AG04450 (cell line): Measurements from ENCODE around the gene ESRP2. TPM values are rescaled to one million over a fixed set of nuclear protein-coding genes. Genes with fewer than 3 reads are reported as not detected.

Source experiments
- CTCF ChIA-PET: fragments of 300-600, 350-600 bp; formaldehyde crosslinking; extraction: SDS; loops from one replicate; lab custom pipeline; 2022; ENCODE audit warnings: antibody characterized with exemption, inconsistent platforms; lab: Charles Lee
- POLR2A ChIA-PET: fragments of 350-600 bp; formaldehyde crosslinking; extraction: SDS; loops from one replicate; lab custom pipeline; 2021; ENCODE audit warnings: antibody characterized with exemption, inconsistent platforms; lab: Yijun Ruan, JAX
- DNase-seq: peaks from one replicate; pipeline ENCODE4 v3.0.0-alpha.2; 2011; ENCODE audit warnings: low read depth, low spot score
- H3K27ac ChIP-seq: one replicate; pipeline ENCODE4 v1.5.1; 2012; ENCODE audit warnings: low read depth, low read length, control low read depth
- H3K27me3 ChIP-seq: one replicate; pipeline ENCODE4 v1.6.0; 2012; ENCODE audit warnings: low read length; ENCODE audit not compliant: control insufficient read depth, insufficient read depth
- H3K4me3 ChIP-seq: 2 replicates; pipeline ENCODE4 v1.5.1; 2011; ENCODE audit warnings: mild to moderate bottlenecking, low read depth, low read length, control low read depth
- H3K9me3 ChIP-seq: 2 replicates; pipeline ENCODE4 v1.5.1; 2012; ENCODE audit warnings: low read length; ENCODE audit not compliant: control insufficient read depth, insufficient read depth
- CTCF ChIP-seq: IDR thresholded peaks from 2 replicates; pipeline ENCODE4 v1.5.1; 2011; ENCODE audit warnings: low read depth, low read length, control low read depth, inconsistent platforms
- polyA plus RNA-seq: library from polyadenylated mRNA; depleted of rRNA; stranded (reverse); fragments of >200 nt; gene quantifications from 2 replicates; pipeline ENCODE4 v1.2.3, GENCODE V29; 2011

Gene ESRP2
- polyA plus RNA-seq, 1 experiment, result 0.01 TPM

- Histone ChIP-seq H3K27ac (peak overlapping the region; percentile 21), H3K9me3 (no peaks in the 10 kb centered on the region), H3K27me3 (no peaks in the 10 kb centered on the region), H3K4me3 (no peak overlapping the region)
- DNase-seq, result no peak
- TF ChIP-seq CTCF, result no peak
- ChIA-PET CTCF (interaction anchor here (1.9 kb wide), 1 partner anchor 12 kb away, joined by 12 read pairs; the partner anchor contains the start of gene SLC7A6), POLR2A (no interaction called here)
These were observed 39.8 kb upstream of the ESRP2 start for GRCh38 chr16:68275611-68276191.

- H3K27ac ChIP-seq, result no peak overlapping the region
- no peak for TF ChIP-seq CTCF
- no peaks in the 10 kb centered on the region for H3K9me3 ChIP-seq
- no peak for DNase-seq
- POLR2A ChIA-PET, result interaction anchor here (0.6 to 0.7 kb wide), 2 partner anchors 47 to 102 kb away, joined by 5 to 12 read pairs; no protein-coding TSS in a partner anchor
- CTCF ChIA-PET, result interaction anchor here (1.9 kb wide), 1 partner anchor 11 kb away, joined by 12 read pairs; the partner anchor contains the start of gene SLC7A6
- no peaks in the 10 kb centered on the region for H3K27me3 ChIP-seq
- H3K4me3 ChIP-seq, result no peak overlapping the region
These were observed 38.5 kb upstream of the ESRP2 start for GRCh38 chr16:68274441-68274840.

DNA sequence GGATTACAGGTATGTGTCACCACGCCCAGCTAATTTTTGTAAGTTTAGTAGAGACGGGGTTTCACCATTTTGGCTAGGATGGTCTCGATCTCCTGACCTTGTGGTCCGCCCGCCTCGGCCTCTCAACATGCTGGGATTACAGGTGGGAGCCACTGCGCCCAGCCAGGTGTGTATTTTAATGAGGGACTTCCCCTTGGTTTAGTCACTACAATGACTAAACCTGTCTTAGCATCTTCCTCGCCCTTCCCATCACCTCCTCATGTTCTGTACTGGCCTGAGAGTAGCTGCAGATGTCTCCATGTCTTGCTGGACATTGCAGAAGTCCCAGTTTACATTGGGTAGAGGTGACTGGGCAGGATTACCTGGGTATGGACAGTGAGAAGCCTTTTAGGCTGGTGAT, 38.0 kb upstream of the ESRP2 start:
- DNase-seq, result no peak
- Histone ChIP-seq H3K27ac (no peak overlapping the region), H3K27me3 (no peaks in the 10 kb centered on the region), H3K9me3 (no peaks in the 10 kb centered on the region), H3K4me3 (no peak overlapping the region)
- POLR2A ChIA-PET, result no interaction called here
- no peak for TF ChIP-seq CTCF
- CTCF ChIA-PET, result interaction anchor here (1.9 kb wide), 1 partner anchor 10 kb away, joined by 12 read pairs; the partner anchor contains the start of gene SLC7A6

- ChIA-PET POLR2A (no interaction called here), CTCF (interaction anchor here (1.3 kb wide), 1 partner anchor 12 kb away, joined by 5 read pairs; no protein-coding TSS in a partner anchor)
- Histone ChIP-seq H3K9me3 (no peaks in the 10 kb centered on the region), H3K4me3 (no peak overlapping the region), H3K27me3 (no peaks in the 10 kb centered on the region), H3K27ac (no peak overlapping the region)
- no peak for DNase-seq
- no peak for TF ChIP-seq CTCF
These were observed 37.5 kb upstream of the ESRP2 start for GRCh38 chr16:68273459-68273858.

- ChIA-PET CTCF (interaction anchor here (1.3 kb wide), 1 partner anchor 11 kb away, joined by 5 read pairs; no protein-coding TSS in a partner anchor), POLR2A (no interaction called here)
- DNase-seq, result no peak
These were observed 36.7 kb upstream of the ESRP2 start for GRCh38 chr16:68272507-68273209.

More at GRCh38 chr16:68272507-68273209, 36.7 kb upstream of the ESRP2 start:
- H3K9me3 ChIP-seq, result no peaks in the 10 kb centered on the region
- no peaks in the 10 kb centered on the region for H3K27me3 ChIP-seq
- no peak for TF ChIP-seq CTCF
- H3K27ac ChIP-seq, result no peak overlapping the region
- no peak overlapping the region for H3K4me3 ChIP-seq
